Measurements from ENCODE around the gene TTC14. TPM values are rescaled to one million over a fixed set of nuclear protein-coding genes. Genes with fewer than 3 reads are reported as not detected.

Gene TTC14
- total and polyA plus RNA-seq, 10 of the 15 experiments (the other 5 are each of a cell fraction or from before 2014, with no cell fraction given) = 14.0 to 81.5 (median 29.4) TPM

DNA sequence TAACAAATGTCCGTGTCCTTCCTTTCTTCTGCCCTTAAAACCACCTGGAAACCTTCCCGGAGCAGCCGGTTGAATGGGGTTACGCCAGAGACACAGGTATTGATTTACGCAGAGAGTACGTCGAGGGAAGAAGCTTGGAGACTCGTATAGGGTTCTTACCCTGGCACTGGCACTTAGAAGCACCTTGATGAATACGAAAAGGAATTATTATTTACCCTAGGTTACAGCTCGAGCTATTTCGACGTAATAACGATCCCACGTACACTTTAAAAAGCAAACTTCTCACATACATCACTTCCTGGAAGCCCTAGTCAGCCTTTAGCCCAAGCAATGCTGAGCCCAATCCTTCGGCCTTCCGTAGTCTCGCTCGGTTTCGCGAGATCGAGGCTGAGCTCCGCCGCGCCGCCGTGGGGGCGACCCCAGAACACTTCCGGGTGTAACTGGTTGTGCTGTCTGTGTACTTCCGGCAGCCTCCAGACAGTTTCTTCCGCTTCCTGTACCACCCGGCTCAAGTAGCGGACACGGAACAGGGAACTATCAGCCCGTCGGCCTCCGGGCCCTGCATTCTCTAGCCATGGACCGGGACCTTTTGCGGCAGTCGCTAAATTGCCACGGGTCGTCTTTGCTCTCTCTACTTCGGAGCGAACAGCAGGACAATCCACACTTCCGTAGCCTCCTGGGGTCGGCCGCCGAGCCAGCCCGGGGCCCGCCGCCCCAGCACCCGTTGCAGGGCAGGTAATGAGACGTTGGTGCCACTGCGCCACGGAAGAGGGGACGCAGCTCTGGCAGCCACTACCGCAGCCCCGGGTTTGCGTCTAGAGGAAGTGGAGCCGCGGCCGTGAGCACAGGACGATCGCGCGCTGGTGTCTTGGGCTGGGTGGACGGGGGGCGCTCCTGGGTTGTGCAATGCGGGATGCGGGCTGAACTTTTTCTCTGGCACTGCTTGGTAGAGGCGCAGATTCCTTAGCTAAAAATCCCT, at the start of gene TTC14 (continued):
- TF ChIP-seq, protein P1, sequence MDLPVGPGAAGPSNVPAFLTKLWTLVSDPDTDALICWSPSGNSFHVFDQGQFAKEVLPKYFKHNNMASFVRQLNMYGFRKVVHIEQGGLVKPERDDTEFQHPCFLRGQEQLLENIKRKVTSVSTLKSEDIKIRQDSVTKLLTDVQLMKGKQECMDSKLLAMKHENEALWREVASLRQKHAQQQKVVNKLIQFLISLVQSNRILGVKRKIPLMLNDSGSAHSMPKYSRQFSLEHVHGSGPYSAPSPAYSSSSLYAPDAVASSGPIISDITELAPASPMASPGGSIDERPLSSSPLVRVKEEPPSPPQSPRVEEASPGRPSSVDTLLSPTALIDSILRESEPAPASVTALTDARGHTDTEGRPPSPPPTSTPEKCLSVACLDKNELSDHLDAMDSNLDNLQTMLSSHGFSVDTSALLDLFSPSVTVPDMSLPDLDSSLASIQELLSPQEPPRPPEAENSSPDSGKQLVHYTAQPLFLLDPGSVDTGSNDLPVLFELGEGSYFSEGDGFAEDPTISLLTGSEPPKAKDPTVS (IDR thresholded peaks at IDR 0.05; ENCODE audit: low read depth, low read length) = no peak
- peak; percentile 67; the same call in 1 of the 2 replicates for TF ChIP-seq CREB1 (IDR thresholded peaks at IDR 0.05; ENCODE audit: low read depth)
- TF ChIP-seq EGR1 (IDR thresholded peaks at IDR 0.05; ENCODE audit: borderline replicate concordance in 1 of 2, low read depth in 2 of 2, low read length in 2 of 2) = peak in 1 of 2 experiments; percentile 74; a peak in 2 of 3 replicates
- TF ChIP-seq, protein P2, sequence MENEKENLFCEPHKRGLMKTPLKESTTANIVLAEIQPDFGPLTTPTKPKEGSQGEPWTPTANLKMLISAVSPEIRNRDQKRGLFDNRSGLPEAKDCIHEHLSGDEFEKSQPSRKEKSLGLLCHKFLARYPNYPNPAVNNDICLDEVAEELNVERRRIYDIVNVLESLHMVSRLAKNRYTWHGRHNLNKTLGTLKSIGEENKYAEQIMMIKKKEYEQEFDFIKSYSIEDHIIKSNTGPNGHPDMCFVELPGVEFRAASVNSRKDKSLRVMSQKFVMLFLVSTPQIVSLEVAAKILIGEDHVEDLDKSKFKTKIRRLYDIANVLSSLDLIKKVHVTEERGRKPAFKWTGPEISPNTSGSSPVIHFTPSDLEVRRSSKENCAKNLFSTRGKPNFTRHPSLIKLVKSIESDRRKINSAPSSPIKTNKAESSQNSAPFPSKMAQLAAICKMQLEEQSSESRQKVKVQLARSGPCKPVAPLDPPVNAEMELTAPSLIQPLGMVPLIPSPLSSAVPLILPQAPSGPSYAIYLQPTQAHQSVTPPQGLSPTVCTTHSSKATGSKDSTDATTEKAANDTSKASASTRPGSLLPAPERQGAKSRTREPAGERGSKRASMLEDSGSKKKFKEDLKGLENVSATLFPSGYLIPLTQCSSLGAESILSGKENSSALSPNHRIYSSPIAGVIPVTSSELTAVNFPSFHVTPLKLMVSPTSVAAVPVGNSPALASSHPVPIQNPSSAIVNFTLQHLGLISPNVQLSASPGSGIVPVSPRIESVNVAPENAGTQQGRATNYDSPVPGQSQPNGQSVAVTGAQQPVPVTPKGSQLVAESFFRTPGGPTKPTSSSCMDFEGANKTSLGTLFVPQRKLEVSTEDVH (IDR thresholded peaks at IDR 0.05; ENCODE audit: low read depth, partially characterized antibody) = no peak
- TF ChIP-seq, protein P3, sequence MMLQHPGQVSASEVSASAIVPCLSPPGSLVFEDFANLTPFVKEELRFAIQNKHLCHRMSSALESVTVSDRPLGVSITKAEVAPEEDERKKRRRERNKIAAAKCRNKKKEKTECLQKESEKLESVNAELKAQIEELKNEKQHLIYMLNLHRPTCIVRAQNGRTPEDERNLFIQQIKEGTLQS (IDR thresholded peaks at IDR 0.05; ENCODE audit: borderline replicate concordance, extremely low read depth, low read depth, low read length) = no peak
- TF ChIP-seq, protein P4, sequence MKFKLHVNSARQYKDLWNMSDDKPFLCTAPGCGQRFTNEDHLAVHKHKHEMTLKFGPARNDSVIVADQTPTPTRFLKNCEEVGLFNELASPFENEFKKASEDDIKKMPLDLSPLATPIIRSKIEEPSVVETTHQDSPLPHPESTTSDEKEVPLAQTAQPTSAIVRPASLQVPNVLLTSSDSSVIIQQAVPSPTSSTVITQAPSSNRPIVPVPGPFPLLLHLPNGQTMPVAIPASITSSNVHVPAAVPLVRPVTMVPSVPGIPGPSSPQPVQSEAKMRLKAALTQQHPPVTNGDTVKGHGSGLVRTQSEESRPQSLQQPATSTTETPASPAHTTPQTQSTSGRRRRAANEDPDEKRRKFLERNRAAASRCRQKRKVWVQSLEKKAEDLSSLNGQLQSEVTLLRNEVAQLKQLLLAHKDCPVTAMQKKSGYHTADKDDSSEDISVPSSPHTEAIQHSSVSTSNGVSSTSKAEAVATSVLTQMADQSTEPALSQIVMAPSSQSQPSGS (IDR thresholded peaks at IDR 0.05; ENCODE audit: low read length) = no peak; the same call in 1 of the 2 replicates
- no peak for TF ChIP-seq STAT1 (conservative IDR thresholded peaks at IDR 0.05)
- 0 out of 4 replicates have a peak, but pooled peaks of 1 of the 2 experiments have one; percentile 30 for TF ChIP-seq SRF (IDR thresholded peaks at IDR 0.05; ENCODE audit: low read depth in 2 of 2, low read length in 2 of 2)
- TF ChIP-seq JUNB (IDR thresholded peaks at IDR 0.05) = no peak
- TF ChIP-seq, protein P5, sequence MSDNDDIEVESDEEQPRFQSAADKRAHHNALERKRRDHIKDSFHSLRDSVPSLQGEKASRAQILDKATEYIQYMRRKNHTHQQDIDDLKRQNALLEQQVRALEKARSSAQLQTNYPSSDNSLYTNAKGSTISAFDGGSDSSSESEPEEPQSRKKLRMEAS (IDR thresholded peaks at IDR 0.05; ENCODE audit: low read depth, low read length) = no peak; the same call in 1 of the 2 replicates
- TF ChIP-seq, protein P6, sequence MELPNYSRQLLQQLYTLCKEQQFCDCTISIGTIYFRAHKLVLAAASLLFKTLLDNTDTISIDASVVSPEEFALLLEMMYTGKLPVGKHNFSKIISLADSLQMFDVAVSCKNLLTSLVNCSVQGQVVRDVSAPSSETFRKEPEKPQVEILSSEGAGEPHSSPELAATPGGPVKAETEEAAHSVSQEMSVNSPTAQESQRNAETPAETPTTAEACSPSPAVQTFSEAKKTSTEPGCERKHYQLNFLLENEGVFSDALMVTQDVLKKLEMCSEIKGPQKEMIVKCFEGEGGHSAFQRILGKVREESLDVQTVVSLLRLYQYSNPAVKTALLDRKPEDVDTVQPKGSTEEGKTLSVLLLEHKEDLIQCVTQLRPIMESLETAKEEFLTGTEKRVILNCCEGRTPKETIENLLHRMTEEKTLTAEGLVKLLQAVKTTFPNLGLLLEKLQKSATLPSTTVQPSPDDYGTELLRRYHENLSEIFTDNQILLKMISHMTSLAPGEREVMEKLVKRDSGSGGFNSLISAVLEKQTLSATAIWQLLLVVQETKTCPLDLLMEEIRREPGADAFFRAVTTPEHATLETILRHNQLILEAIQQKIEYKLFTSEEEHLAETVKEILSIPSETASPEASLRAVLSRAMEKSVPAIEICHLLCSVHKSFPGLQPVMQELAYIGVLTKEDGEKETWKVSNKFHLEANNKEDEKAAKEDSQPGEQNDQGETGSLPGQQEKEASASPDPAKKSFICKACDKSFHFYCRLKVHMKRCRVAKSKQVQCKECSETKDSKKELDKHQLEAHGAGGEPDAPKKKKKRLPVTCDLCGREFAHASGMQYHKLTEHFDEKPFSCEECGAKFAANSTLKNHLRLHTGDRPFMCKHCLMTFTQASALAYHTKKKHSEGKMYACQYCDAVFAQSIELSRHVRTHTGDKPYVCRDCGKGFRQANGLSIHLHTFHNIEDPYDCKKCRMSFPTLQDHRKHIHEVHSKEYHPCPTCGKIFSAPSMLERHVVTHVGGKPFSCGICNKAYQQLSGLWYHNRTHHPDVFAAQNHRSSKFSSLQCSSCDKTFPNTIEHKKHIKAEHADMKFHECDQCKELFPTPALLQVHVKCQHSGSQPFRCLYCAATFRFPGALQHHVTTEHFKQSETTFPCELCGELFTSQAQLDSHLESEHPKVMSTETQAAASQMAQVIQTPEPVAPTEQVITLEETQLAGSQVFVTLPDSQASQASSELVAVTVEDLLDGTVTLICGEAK (IDR thresholded peaks at IDR 0.05; ENCODE audit: borderline replicate concordance) = peak; percentile 96
- TF ChIP-seq, protein P7, sequence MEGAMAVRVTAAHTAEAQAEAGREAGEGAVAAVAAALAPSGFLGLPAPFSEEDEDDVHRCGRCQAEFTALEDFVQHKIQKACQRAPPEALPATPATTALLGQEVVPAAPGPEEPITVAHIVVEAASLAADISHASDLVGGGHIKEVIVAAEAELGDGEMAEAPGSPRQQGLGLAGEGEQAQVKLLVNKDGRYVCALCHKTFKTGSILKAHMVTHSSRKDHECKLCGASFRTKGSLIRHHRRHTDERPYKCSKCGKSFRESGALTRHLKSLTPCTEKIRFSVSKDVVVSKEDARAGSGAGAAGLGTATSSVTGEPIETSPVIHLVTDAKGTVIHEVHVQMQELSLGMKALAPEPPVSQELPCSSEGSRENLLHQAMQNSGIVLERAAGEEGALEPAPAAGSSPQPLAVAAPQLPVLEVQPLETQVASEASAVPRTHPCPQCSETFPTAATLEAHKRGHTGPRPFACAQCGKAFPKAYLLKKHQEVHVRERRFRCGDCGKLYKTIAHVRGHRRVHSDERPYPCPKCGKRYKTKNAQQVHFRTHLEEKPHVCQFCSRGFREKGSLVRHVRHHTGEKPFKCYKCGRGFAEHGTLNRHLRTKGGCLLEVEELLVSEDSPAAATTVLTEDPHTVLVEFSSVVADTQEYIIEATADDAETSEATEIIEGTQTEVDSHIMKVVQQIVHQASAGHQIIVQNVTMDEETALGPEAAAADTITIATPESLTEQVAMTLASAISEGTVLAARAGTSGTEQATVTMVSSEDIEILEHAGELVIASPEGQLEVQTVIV (IDR thresholded peaks at IDR 0.05; ENCODE audit: borderline replicate concordance, partially characterized antibody) = peak; percentile 79
- TF ChIP-seq HDGF (IDR thresholded peaks at IDR 0.05) = no peak
